Fibroblast of pulmonary artery (primary cell): Measurements from ENCODE around the gene TACC2.

ENCODE experiments used
- DNase-seq: peaks from one replicate; pipeline ENCODE4 v3.0.0-alpha.2; 2010; ENCODE audit warnings: low read depth
- H3K4me3 ChIP-seq: replicated peaks from 2 replicates; pipeline ENCODE4 v1.5.1; 2011; ENCODE audit warnings: low read depth, mild to moderate bottlenecking, control low read depth, low read length, moderate library complexity
- TF ChIP-seq, protein P1 (sequence below): IDR thresholded peaks from 2 replicates; pipeline ENCODE4 v1.5.1; 2011; ENCODE audit warnings: mild to moderate bottlenecking, control low read depth, low read length, inconsistent platforms; ENCODE audit errors: missing control alignments

The TACC2 gene

GRCh38 chr10:122140941-122141623 is 152.1 kb downstream of the TACC2 start:
- DNase-seq: peak; percentile 92
- H3K4me3 ChIP-seq: no peak overlapping the region
- TF ChIP-seq, protein P1, sequence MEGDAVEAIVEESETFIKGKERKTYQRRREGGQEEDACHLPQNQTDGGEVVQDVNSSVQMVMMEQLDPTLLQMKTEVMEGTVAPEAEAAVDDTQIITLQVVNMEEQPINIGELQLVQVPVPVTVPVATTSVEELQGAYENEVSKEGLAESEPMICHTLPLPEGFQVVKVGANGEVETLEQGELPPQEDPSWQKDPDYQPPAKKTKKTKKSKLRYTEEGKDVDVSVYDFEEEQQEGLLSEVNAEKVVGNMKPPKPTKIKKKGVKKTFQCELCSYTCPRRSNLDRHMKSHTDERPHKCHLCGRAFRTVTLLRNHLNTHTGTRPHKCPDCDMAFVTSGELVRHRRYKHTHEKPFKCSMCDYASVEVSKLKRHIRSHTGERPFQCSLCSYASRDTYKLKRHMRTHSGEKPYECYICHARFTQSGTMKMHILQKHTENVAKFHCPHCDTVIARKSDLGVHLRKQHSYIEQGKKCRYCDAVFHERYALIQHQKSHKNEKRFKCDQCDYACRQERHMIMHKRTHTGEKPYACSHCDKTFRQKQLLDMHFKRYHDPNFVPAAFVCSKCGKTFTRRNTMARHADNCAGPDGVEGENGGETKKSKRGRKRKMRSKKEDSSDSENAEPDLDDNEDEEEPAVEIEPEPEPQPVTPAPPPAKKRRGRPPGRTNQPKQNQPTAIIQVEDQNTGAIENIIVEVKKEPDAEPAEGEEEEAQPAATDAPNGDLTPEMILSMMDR: no peak

- TF ChIP-seq, protein P1: no peak
- no peak for DNase-seq
- no peak overlapping the region for H3K4me3 ChIP-seq
Measured at GRCh38 chr10:122141821-122142640, 153.1 kb downstream of the TACC2 start.

DNA sequence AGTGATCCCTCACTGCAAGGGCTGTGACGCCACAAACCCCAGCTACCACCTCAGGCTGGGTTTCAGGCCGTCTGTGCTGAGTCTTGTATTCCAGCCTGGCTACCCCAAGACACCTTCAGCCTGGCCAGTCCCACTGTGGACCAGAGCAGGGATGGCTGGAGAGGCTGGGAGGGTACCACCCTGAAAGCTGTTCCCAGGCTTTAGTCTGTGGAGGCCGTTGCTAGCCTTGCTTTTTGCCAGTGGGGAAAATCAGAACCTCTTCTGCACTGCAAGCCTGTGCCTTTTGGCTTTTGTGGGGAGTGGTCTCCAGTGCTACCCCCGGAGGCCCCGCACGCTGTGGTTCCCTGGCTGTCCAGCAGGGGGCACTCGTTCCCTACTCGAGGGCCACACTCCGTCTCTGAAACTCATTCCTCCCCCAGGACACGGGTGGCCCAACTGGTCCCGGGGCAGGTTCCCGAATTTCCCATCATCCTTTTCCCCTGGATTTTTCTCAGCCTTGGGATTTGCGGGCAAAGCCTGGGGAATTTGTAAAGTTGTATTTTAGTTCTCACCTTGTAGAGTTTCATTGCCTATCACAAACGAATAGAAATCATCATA is 153.8 kb downstream of the TACC2 start:
- no peak overlapping the region for H3K4me3 ChIP-seq
- no peak for DNase-seq
- TF ChIP-seq, protein P1: peak; percentile 87

DNA sequence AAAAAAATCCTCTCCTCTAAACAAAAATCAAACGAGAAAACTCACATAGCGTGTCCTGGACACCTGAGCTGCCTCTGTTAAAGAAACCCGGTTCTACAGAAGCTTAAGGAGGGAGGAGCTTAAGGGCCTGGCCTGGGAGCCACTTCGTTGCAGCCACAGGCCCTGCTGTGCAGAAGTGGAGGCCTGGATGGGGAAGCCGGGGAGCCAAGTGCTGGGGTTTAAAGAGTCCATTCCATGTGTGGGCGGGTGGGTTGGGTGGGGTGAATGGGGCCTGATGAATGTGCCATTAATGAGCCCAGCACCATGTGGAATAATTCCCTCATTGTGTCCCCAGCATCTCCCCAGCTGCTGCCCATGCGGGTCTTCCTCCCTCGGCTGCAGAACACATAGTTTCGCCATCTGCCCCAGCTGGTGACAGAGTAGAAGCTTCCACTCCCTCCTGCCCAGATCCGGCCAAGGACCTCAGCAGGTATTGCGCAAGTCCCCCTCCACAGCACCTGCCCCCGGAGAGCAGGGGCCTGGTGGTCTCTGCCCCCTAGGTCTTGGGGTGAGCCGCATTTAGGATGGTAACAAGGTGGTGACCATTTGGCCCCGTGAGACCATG is 154.4 kb downstream of the TACC2 start:
- no peak for DNase-seq
- H3K4me3 ChIP-seq: no peak overlapping the region
- TF ChIP-seq, protein P1: no peak

DNA sequence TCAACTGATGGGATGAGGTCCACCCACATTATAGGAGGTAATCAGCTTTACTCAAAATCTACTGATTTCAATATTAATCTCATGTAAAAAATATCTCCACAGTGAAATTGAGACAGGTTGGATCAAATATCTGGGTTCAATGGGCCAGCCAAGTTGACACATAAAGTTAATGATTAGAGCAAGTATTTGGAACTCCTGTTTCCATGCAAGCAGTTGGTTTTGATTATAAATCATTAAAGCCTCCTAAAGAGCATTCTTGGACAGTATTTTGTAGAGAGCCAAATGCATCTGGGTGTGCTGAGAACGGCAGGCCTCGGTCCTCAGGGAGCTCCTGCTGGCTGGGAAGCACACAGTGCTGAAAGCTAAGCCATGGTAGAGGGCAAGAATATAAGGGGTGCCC is 155.2 kb downstream of the TACC2 start:
- no peak overlapping the region for H3K4me3 ChIP-seq
- TF ChIP-seq, protein P1: no peak
- DNase-seq: no peak

DNA sequence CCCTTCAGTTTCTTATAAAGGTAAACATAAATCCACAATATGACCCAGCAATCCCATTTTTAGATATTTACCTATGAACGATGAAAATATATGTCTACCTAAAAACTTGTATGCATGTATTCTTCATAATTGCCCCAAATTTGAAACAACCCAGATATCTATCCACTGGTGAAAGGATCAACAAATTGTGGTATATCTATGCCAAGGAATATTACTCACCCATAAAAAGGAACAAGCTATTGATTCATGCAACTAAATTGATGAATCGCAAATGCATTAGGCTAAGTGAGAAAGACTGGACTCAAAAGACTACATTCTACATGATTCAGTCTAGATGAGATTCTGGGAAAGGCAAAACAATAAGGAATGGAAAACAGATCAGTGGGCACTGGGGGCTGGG is 156.2 kb downstream of the TACC2 start:
- TF ChIP-seq, protein P1: no peak
- H3K4me3 ChIP-seq: no peak overlapping the region
- DNase-seq: no peak
